Liver (tissue), 9 donors: Measurements from ENCODE around the gene CAPN10. TPM values are rescaled to one million over a fixed set of nuclear protein-coding genes. Genes with fewer than 3 reads are reported as not detected.
A peak's percentile ranks its signal among the peaks of the same experiment; 100 is the strongest.

Experiments used
- DNase-seq: peaks from one replicate; pipeline ENCODE4 v3.0.0-alpha.2; 2017; ENCODE audit warnings: low spot score
- H3K27ac ChIP-seq, 2 donors: one replicate each; pipeline ENCODE4 v1.7.0; 2013; ENCODE audit warnings: inconsistent platforms in 2 of 2, low read length in 2 of 2, control low read depth in 1 of 2, low read depth in 1 of 2, mild to moderate bottlenecking in 1 of 2
- H3K27me3 ChIP-seq, 4 donors: one replicate each; pipeline versions ENCODE4 v1.6.1 to v1.7.0; 2013; ENCODE audit warnings: low read length in 3 of 4, inconsistent platforms in 1 of 4, mild to moderate bottlenecking in 1 of 4, moderate library complexity in 1 of 4; ENCODE audit not compliant: control insufficient read depth in 4 of 4, insufficient read depth in 4 of 4
- H3K36me3 ChIP-seq, 4 donors: one replicate each; pipeline versions ENCODE4 v1.6.1 to v1.7.0; 2013; ENCODE audit warnings: low read length in 3 of 4, mild to moderate bottlenecking in 3 of 4, low read depth in 1 of 4, moderate library complexity in 1 of 4; ENCODE audit not compliant: control insufficient read depth in 4 of 4, insufficient read depth in 3 of 4
- H3K4me1 ChIP-seq, 4 donors: one replicate each; pipeline versions ENCODE4 v1.6.1 to v1.7.0; 2013; ENCODE audit warnings: low read length in 3 of 4, mild to moderate bottlenecking in 3 of 4, moderate library complexity in 1 of 4; ENCODE audit not compliant: control insufficient read depth in 4 of 4, insufficient read depth in 4 of 4
- H3K4me3 ChIP-seq, 3 donors: one replicate each; pipeline versions ENCODE4 v1.6.1 to v1.7.0; 2013; ENCODE audit warnings: low read length in 3 of 3, control low read depth in 1 of 3, low read depth in 1 of 3, mild to moderate bottlenecking in 1 of 3
- H3K9ac ChIP-seq, 2 donors: one replicate each; pipeline ENCODE4 v1.7.0; 2013; ENCODE audit warnings: low read length in 2 of 2, mild to moderate bottlenecking in 2 of 2, moderate library complexity in 2 of 2, control low read depth in 1 of 2, low read depth in 1 of 2
- H3K9me3 ChIP-seq, 4 donors: one replicate each; pipeline versions ENCODE4 v1.6.1 to v1.7.0; 2013; ENCODE audit warnings: low read length in 3 of 4; ENCODE audit not compliant: control insufficient read depth in 4 of 4
- ATF3 ChIP-seq: IDR thresholded peaks from 2 replicates; pipeline ENCODE4 v1.6.1; 2016; ENCODE audit warnings: antibody characterized with exemption
- CTCF ChIP-seq: fragments of 150-350 bp; IDR thresholded peaks from 2 replicates; pipeline ENCODE4 v1.5.1; 2017; ENCODE audit warnings: improper control_type of control experiment, low read depth, low read length; ENCODE audit not compliant: missing input control
- EGR1 ChIP-seq, 2 donors: IDR thresholded peaks; 2 replicates each; pipeline ENCODE4 v1.6.1; 2016 to 2018; ENCODE audit warnings: antibody characterized with exemption in 2 of 2, low read depth in 2 of 2
- FOXA1 ChIP-seq: IDR thresholded peaks from 2 replicates; pipeline ENCODE4 v1.6.1; 2016; ENCODE audit warnings: antibody characterized with exemption
- FOXA2 ChIP-seq: IDR thresholded peaks from 2 replicates; pipeline ENCODE4 v1.6.1; 2016; ENCODE audit warnings: antibody characterized with exemption
- GABPA ChIP-seq, 2 donors: IDR thresholded peaks in 1 of 2; conservative IDR thresholded peaks in 1 of 2; 2 replicates each; pipeline ENCODE4 v1.6.1; 2016; ENCODE audit warnings: antibody characterized with exemption in 2 of 2, mild to moderate bottlenecking in 1 of 2, moderate library complexity in 1 of 2
- HNF4A ChIP-seq, 2 donors: conservative IDR thresholded peaks; 2 replicates each; pipeline ENCODE4 v1.6.1; 2016; ENCODE audit warnings: antibody characterized with exemption in 2 of 2, mild to moderate bottlenecking in 2 of 2
- HNF4G ChIP-seq: IDR thresholded peaks from 2 replicates; pipeline ENCODE4 v1.6.1; 2016; ENCODE audit warnings: antibody characterized with exemption
- JUND ChIP-seq, 2 donors: IDR thresholded peaks; 2 replicates each; pipeline ENCODE4 v1.6.1; 2016; ENCODE audit warnings: antibody characterized with exemption in 2 of 2
- MAX ChIP-seq: IDR thresholded peaks from 2 replicates; pipeline ENCODE4 v1.6.1; 2016; ENCODE audit warnings: antibody characterized with exemption
- NR2F2 ChIP-seq: IDR thresholded peaks from 2 replicates; pipeline ENCODE4 v1.6.1; 2016; ENCODE audit warnings: antibody characterized with exemption
- RAD21 ChIP-seq, 2 donors: IDR thresholded peaks; 2 replicates each; pipeline ENCODE4 v1.6.1; 2016; ENCODE audit warnings: antibody characterized with exemption in 2 of 2, mild to moderate bottlenecking in 2 of 2
- REST ChIP-seq: IDR thresholded peaks from 2 replicates; pipeline ENCODE4 v1.6.1; 2016; ENCODE audit warnings: antibody characterized with exemption, mild to moderate bottlenecking
- RXRA ChIP-seq, 2 donors: IDR thresholded peaks; 2 replicates each; pipeline ENCODE4 v1.6.1; 2017 to 2018; ENCODE audit warnings: antibody characterized with exemption in 2 of 2, mild to moderate bottlenecking in 1 of 2
- SP1 ChIP-seq: IDR thresholded peaks from 2 replicates; pipeline ENCODE4 v1.6.1; 2018; ENCODE audit warnings: antibody characterized with exemption, mild to moderate bottlenecking
- TAF1 ChIP-seq: conservative IDR thresholded peaks from 2 replicates; pipeline ENCODE4 v1.6.1; 2016; ENCODE audit warnings: antibody characterized with exemption, mild to moderate bottlenecking
- YY1 ChIP-seq: IDR thresholded peaks from 2 replicates; pipeline ENCODE4 v1.6.1; 2016; ENCODE audit warnings: antibody characterized with exemption, mild to moderate bottlenecking
- ZBTB33 ChIP-seq: IDR thresholded peaks from 2 replicates; pipeline ENCODE4 v1.6.1; 2016; ENCODE audit warnings: antibody characterized with exemption
- WGBS: extraction: QIAGEN DNeasy Blood & Tissue Kit; methylation state at CpG from one replicate; pipeline ENCODE4 v1.1.7; 2013; 5-methylcytosine and 5-hydroxymethylcytosine counted together
- polyA plus RNA-seq, 2 donors: library from polyadenylated mRNA; stranded (reverse) in 1 of 2; unstranded in 1 of 2; fragments of 200-250 nt in 1 of 2; fragments of >200 nt in 1 of 2; fragmentation: Nextera tagmentation in 1 of 2; extraction: Ambion mirVana in 1 of 2; gene quantifications; one replicate each; pipeline versions ENCODE4 v1.2.1 to v1.2.3, GENCODE V29; 2013 to 2015
- total RNA-seq, 2 donors: library from RNA; depleted of rRNA; stranded (reverse); fragments of >200 nt; gene quantifications; one replicate each; pipeline ENCODE4 v1.2.3, GENCODE V29; 2014
- donor health status: healthy.
- donor health status: healthy.
- donor health status: healthy.
- donor health status: healthy.
- donor health status: healthy.

Gene CAPN10
- total and polyA plus RNA-seq, 4 donors: 4.8 to 11.3 (median 6.5) TPM

- no peak overlapping the region for H3K4me3 ChIP-seq
- no peak for TF ChIP-seq ATF3
- TF ChIP-seq EGR1 (IDR thresholded peaks at IDR 0.05; ENCODE audit: low read depth in 2 of 2): no peak
- no peak for TF ChIP-seq MAX
- no peak for TF ChIP-seq HNF4G
- TF ChIP-seq HNF4A (conservative IDR thresholded peaks at IDR 0.05): peak; percentile 30 to 50
- peak; percentile 76 to 80 for TF ChIP-seq RAD21 (IDR thresholded peaks at IDR 0.05)
- no peak for TF ChIP-seq YY1
- peak in 1 of 2 donors; percentile 62 for TF ChIP-seq GABPA (IDR thresholded peaks at IDR 0.05 in 1 of 2, conservative IDR thresholded peaks at IDR 0.05 in 1 of 2)
- TF ChIP-seq CTCF: peak; percentile 86
- peak; percentile 76 for TF ChIP-seq NR2F2
- no peak for TF ChIP-seq ZBTB33
- peak; percentile 16 to 50 for TF ChIP-seq RXRA (IDR thresholded peaks at IDR 0.05)
- no peak for TF ChIP-seq FOXA2
- no peak for TF ChIP-seq JUND (IDR thresholded peaks at IDR 0.05)
- peak; percentile 46 for TF ChIP-seq SP1
- peak; percentile 91 for TF ChIP-seq REST
- TF ChIP-seq TAF1: no peak
- TF ChIP-seq FOXA1: no peak
- H3K4me1 ChIP-seq: peaks cover 2 to 11% (median 6%) of the 10 kb centered on the region in 4 donors
- no peak overlapping the region for H3K9ac ChIP-seq
- H3K27ac ChIP-seq: peak overlapping the region in 1 of 2 donors; percentile 16
- H3K36me3 ChIP-seq: peaks cover 0 to 2% (median 1%) of the 10 kb centered on the region in 4 donors
- 25% methylated on average over 11 of the region's 11 CpGs for WGBS
- no peaks in the 10 kb centered on the region for H3K9me3 ChIP-seq
- DNase-seq: peak; percentile 78
- no peaks in the 10 kb centered on the region for H3K27me3 ChIP-seq
These were observed 17.9 kb downstream of the CAPN10 start for GRCh38 chr2:240604291-240604938.
